HG03280 (cell line): ENCODE data around the gene ATOX1.
"Not testable (repeated sequence)": the region's sequence is repeated elsewhere in the genome, so short reads cannot be mapped to it uniquely, and the experiment has no call there.

ENCODE experiments used
- ATAC-seq: cut with Tn5 transposase; IDR thresholded peaks from one replicate; pipeline ENCODE4 v1.9.1; 2021; ENCODE audit warnings: mild to moderate bottlenecking, moderate library complexity; ENCODE audit not compliant: unreplicated experiment

Gene ATOX1

DNA sequence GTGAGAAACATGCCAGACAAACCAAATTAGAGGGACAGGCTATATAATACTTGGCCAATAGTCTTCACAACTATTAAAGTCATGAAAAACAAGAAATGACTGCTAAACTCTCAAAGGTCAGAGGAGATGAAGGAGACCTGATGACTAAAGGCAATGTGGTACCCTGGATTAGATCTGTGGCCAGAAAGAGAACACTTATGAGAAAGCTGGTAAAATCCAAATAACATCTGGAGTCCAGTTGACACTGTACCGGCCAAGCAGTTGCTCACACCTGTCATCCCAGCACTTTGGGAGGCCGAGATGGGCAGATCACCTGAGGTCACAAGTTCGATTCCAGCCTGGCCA is 24.4 kb downstream of the ATOX1 start:
- ATAC-seq: no peak

DNA sequence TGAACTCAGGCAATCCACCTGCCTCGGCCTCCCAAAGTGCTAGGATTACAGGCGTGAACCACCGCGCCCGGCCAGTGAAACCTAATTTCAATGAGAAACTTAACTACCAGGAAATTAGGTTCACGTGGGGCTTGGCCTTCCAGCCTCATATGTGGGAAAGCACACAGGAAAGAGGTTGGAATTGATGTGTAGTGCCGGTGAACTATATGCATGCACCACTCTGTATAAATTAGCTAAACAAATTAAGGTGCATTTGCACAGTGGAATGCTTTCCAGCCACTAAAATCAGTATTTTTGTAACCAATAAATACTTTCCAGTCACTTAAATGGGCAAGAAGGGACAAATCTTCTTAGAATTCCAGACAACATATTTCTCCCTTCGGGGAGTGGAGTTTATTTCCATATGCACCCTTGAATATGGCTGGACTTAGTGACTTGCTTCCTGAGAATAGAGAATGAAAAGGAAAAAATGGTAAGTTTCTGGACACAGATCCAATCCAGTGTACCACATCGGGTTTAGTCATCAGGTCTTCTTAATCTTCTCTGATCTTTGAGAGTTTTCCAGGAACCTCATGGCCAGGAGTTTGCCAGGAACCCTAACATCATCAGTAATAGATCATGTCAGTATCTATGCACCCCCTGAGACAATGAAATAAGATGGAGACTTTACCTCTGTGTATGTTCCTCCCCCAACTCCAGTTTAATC is 24.9 kb downstream of the ATOX1 start:
- no peak for ATAC-seq

GRCh38 chr5:151730381-151730780 is 28.1 kb downstream of the ATOX1 start:
- ATAC-seq: no peak

GRCh38 chr5:151729597-151729996 is 28.8 kb downstream of the ATOX1 start:
- not testable (repeated sequence) for ATAC-seq

DNA sequence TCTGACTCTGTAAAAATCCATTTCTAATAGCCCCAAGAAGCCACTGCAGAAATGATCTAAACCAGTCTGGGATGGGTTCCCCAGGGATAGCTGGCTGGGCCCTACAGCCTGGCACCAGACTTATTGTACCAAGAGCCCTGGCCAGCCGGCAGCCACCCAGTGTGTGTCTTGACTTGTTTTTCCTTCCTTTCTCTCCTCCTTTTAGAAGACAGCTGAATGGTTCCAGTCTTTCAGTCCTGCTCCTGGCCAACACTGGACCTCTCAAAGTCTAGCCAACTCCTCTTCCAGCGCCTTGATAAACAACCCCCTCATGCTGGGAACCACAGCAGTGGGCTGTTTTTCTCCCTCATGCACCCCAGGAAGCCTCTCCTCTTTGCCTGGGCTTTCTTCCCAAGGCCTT is 34.1 kb downstream of the ATOX1 start:
- no peak for ATAC-seq

DNA sequence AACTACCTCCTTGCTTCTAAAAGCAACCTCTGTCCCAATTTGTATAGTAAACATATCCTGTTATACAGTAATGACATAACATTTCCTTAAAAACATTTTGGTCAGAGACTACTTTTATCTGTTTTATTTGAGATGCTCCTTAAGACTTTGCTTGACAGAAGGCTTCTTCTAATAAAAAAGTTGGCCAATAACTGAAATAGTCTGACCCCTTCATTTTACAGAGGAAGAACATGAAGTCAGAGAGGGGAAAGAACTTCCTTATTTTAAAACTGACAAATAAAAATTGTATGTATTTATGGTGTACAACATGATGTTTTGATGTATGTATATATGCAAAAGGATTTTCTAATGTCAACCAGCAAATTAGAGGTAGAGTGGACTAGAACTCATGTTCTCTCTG is 35.9 kb downstream of the ATOX1 start:
- no peak for ATAC-seq

DNA sequence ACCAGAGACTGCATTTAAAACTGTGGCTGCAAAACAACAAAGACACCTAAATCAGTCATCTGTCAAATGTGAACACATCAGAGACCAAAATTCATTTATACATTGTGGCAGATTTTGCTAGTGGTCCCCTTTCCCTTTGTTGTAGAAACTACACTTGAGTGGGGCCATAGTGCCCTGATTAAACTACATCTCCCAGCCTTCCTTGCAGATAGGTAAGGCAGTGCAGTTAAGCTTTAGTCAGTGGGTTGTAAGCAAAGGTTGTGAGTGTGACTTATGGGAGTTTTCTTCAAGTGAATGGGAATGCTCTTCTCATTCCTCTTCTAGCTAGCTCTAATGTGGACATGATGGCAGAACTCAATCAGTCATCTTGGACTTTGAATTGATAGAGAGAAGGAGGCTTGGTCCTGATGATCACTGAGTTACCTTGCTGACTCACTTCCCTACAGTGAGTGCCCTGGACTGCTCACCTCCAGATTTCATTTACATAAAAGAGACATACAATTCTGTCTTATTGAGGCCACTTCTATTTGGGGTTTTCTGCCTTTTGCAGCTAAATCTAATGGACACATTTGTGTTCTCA is 36.5 kb downstream of the ATOX1 start:
- ATAC-seq: peak; percentile 26

DNA sequence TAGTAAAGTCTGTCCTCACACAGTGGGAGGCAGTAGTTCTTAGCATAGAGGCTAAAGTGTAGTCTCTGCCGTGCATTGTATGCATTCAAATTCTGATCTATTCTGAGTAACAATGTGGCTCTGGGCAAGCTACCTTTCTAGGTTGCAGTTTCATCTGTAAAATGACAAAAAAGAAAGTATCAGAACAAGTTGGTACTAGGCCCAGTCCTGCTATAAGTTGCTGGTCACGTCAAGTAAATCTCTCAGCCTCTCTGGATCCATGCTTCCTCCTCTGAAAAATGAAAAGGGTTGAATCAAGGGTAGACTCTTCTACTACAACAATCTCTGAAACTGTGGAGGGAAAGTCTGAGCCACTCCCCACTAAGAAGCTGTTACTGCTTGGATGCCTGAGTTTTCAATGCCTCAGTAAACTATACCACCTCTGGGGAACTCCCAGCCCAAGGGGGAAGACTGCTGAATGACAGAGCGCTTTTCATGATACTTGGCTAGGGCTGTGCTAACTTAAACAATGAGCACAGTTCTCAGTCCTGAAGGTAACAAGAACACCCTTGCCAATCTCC is 37.3 kb downstream of the ATOX1 start:
- ATAC-seq: peak; percentile 86

- ATAC-seq: no peak
These were observed 38.2 kb downstream of the ATOX1 start for GRCh38 chr5:151720215-151720614.

DNA sequence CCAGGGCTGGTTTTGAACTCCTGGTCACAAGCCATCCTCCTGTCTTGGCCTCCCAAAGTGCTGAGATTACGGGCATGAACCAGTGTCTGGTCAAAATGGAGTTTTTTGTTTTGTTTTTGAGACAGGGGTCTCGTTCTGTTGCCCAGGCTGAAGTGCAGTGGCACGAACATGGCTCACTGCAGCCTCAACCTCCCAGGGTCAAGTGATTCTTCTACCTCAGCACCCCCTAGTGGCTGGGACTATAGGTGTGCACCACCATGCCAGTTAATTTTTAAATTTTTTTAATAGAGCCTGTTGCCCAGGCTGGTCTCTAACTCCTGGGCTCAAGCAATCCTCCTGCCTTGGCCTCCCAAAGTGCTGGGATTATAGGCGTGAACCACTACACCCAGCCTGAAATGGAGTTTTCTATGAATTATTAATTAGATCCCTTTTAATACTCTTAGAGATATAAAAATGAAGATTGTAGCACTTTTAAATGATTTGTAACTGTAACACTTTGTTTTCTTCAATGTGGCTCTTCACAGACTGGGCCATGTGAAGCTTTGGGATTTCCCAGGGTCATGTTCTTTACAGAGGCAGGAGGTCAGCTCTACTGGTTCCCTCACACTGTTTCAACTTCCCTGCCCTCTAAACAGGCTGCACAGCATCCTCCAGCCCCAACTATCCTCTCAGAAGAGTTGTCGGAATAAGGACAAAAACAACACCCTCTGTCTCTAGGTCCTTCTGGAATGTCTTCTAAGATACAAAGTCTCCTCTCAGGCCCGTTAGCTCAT is 39.0 kb downstream of the ATOX1 start:
- ATAC-seq: no peak

- ATAC-seq: no peak
These were observed 39.8 kb downstream of the ATOX1 start for GRCh38 chr5:151718646-151719045.

- ATAC-seq: no peak
These were observed 40.3 kb downstream of the ATOX1 start for GRCh38 chr5:151718153-151718552.

- no peak for ATAC-seq
These were observed 41.0 kb downstream of the ATOX1 start for GRCh38 chr5:151717416-151717815.

DNA sequence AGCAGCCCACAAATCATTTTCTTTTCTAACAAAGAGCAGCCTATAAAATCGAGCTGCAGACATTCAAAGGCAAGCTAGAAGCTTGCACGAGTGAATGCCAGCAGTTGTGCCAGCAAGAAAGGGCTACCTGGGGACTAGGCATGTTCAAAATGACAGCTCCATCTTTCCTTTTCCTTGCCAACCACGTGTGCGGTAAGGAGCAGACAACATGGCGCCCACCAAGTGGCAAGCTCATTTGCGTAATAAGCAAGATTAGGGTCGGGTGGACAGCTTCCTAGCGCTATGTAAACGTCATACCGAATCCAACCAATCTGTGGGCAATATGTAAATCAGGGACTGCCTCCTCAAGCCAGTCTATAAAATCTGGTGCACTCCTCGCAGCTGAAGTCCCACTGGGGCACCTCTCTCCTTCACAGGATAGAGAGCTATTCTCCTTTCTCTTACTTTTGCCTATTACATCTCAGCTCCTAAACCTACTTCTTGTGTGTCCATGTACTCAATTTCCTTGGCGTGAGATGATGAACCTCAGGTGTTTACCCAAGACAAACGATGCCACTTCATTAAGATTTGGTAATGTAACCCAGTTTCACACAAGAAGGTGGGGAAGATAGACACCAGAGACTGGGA is 49.2 kb downstream of the ATOX1 start:
- no peak for ATAC-seq

- ATAC-seq: no peak
These were observed 50.3 kb downstream of the ATOX1 start for GRCh38 chr5:151708126-151708525.

DNA sequence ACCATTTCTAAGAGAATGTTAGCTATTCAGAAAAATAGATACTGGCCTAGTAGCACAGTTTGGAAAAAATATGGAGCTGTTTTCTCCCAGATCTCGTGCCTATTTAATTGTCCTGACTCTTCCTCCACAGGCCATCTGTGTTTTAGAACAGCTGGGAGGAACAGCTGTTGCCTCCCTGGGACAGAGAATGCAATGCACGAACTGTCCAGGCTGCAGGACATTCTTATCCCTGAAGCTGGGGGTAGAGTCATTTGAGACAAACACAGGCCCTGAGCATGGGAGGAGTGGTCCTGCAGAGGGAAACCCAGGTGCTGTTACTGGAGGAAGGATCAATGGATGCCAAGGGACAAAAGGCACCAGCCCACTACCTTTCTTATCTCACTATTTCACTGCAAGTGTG is 50.9 kb downstream of the ATOX1 start:
- ATAC-seq: no peak

- no peak for ATAC-seq
These were observed 51.5 kb downstream of the ATOX1 start for GRCh38 chr5:151706906-151707305.

GRCh38 chr5:151703780-151704179 is 54.7 kb downstream of the ATOX1 start:
- ATAC-seq: no peak

GRCh38 chr5:151703227-151703626 is 55.2 kb downstream of the ATOX1 start:
- peak; percentile 92 for ATAC-seq

GRCh38 chr5:151700820-151701219 is 57.6 kb downstream of the ATOX1 start:
- ATAC-seq: no peak

DNA sequence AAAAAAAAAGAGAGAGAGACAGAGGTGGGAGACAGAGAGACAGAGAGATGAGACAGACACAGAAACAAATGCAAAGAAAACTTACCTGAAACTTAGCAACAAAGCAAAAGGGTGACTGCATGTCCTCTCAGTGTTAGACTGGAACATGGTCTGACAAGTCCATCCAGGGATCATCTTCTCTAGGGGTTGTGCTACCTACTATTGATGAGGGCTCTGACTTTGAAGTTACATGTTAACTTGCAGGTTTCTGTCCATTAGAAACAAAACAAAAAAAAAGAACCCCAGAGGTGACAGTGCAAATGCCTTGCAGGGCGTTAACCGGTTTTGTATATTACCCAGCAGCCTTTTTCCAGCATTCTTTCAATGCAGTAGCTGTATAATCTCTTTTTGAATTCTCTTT is 58.1 kb downstream of the ATOX1 start:
- no peak for ATAC-seq
